Rectal smooth muscle tissue (tissue), 1 donor: ENCODE results near the gene ARL16.
A peak's percentile ranks its signal among the peaks of the same experiment; 100 is the strongest.
"Not testable (repeated sequence)": the region's sequence is repeated elsewhere in the genome, so short reads cannot be mapped to it uniquely, and the experiment has no call there.

Experiments
- H3K27ac ChIP-seq: one replicate; pipeline ENCODE4 v1.7.0; 2013; ENCODE audit warnings: low read depth, low read length, inconsistent platforms
- H3K27me3 ChIP-seq: one replicate; pipeline ENCODE4 v1.7.0; 2013; ENCODE audit warnings: low read length; ENCODE audit not compliant: control insufficient read depth, insufficient read depth
- H3K36me3 ChIP-seq: one replicate; pipeline ENCODE4 v1.7.0; 2013; ENCODE audit warnings: low read length; ENCODE audit not compliant: control insufficient read depth, insufficient read depth
- H3K4me1 ChIP-seq: one replicate; pipeline ENCODE4 v1.7.0; 2013; ENCODE audit warnings: low read length; ENCODE audit not compliant: control insufficient read depth, insufficient read depth
- H3K4me3 ChIP-seq: one replicate; pipeline ENCODE4 v1.7.0; 2013; ENCODE audit warnings: low read length
- H3K9ac ChIP-seq: one replicate; pipeline ENCODE4 v1.7.0; 2013; ENCODE audit warnings: low read length

ARL16 gene

GRCh38 chr17:81685108-81685507 lies 1.5 kb upstream of the ARL16 start:
- Histone ChIP-seq H3K36me3 (peaks cover 18% of the 10 kb centered on the region), H3K27me3 (no peaks in the 10 kb centered on the region), H3K27ac (no peak overlapping the region), H3K4me3 (peak overlapping the region; percentile 80), H3K9ac (no peak overlapping the region), H3K4me1 (peaks cover 17% of the 10 kb centered on the region)

- Histone ChIP-seq H3K9ac (peak overlapping the region; percentile 19), H3K4me3 (peak overlapping the region; percentile 80), H3K27ac (no peak overlapping the region), H3K4me1 (peaks cover 17% of the 10 kb centered on the region), H3K27me3 (no peaks in the 10 kb centered on the region), H3K36me3 (peaks cover 18% of the 10 kb centered on the region)
Observed at GRCh38 chr17:81684442-81684911, 880 bp upstream of the ARL16 start.

- H3K27ac ChIP-seq, result peak overlapping the region; percentile 83
- no peaks in the 10 kb centered on the region for H3K27me3 ChIP-seq
- H3K36me3 ChIP-seq, result peaks cover 18% of the 10 kb centered on the region
- H3K4me3 ChIP-seq, result peak overlapping the region; percentile 90
- peaks cover 17% of the 10 kb centered on the region for H3K4me1 ChIP-seq
- peak overlapping the region; percentile 95 for H3K9ac ChIP-seq
Observed at GRCh38 chr17:81683208-81683583, 401 bp downstream of the ARL16 start.

GRCh38 chr17:81682565-81683207 lies 911 bp downstream of the ARL16 start:
- peak overlapping the region; percentile 90 for H3K4me3 ChIP-seq
- no peaks in the 10 kb centered on the region for H3K27me3 ChIP-seq
- peak overlapping the region; percentile 83 for H3K27ac ChIP-seq
- no peak overlapping the region for H3K9ac ChIP-seq
- peaks cover 14% of the 10 kb centered on the region for H3K36me3 ChIP-seq
- H3K4me1 ChIP-seq, result peaks cover 17% of the 10 kb centered on the region

GRCh38 chr17:81681672-81682071 lies 1.9 kb downstream of the ARL16 start:
- no peak overlapping the region for H3K4me3 ChIP-seq
- H3K9ac ChIP-seq, result no peak overlapping the region
- no peak overlapping the region for H3K27ac ChIP-seq
- no peaks in the 10 kb centered on the region for H3K27me3 ChIP-seq
- H3K4me1 ChIP-seq, result peaks cover 17% of the 10 kb centered on the region
- peaks cover 6% of the 10 kb centered on the region for H3K36me3 ChIP-seq

GRCh38 chr17:81680150-81680549 lies 3.4 kb downstream of the ARL16 start:
- Histone ChIP-seq H3K36me3 (no peaks in the 10 kb centered on the region), H3K4me3 (no peak overlapping the region), H3K4me1 (peaks cover 12% of the 10 kb centered on the region), H3K27ac (no peak overlapping the region), H3K9ac (no peak overlapping the region), H3K27me3 (no peaks in the 10 kb centered on the region)

- H3K27ac ChIP-seq, result no peak overlapping the region
- no peaks in the 10 kb centered on the region for H3K4me1 ChIP-seq
- no peak overlapping the region for H3K9ac ChIP-seq
- no peak overlapping the region for H3K4me3 ChIP-seq
- H3K27me3 ChIP-seq, result no peaks in the 10 kb centered on the region
- peaks cover 10% of the 10 kb centered on the region for H3K36me3 ChIP-seq
Observed at GRCh38 chr17:81676906-81677305, 6.7 kb downstream of the ARL16 start.

GRCh38 chr17:81675515-81676221 lies 7.9 kb downstream of the ARL16 start:
- H3K27ac ChIP-seq, H3K27me3 ChIP-seq, H3K4me3 ChIP-seq, H3K4me1 ChIP-seq, H3K9ac ChIP-seq: not testable (repeated sequence)
- H3K36me3 ChIP-seq, result peaks cover 17% of the 10 kb centered on the region

- Histone ChIP-seq H3K27me3 (no peaks in the 10 kb centered on the region), H3K4me3 (no peak overlapping the region), H3K36me3 (peaks cover 26% of the 10 kb centered on the region), H3K9ac (no peak overlapping the region), H3K27ac (no peak overlapping the region), H3K4me1 (no peaks in the 10 kb centered on the region)
Observed at GRCh38 chr17:81673561-81674258, 9.9 kb downstream of the ARL16 start.

GRCh38 chr17:81672954-81673353 lies 10.6 kb downstream of the ARL16 start:
- H3K4me3 ChIP-seq, result no peak overlapping the region
- H3K4me1 ChIP-seq, result no peaks in the 10 kb centered on the region
- H3K27me3 ChIP-seq, result no peaks in the 10 kb centered on the region
- H3K27ac ChIP-seq, result no peak overlapping the region
- H3K9ac ChIP-seq, result no peak overlapping the region
- H3K36me3 ChIP-seq, result peaks cover 26% of the 10 kb centered on the region

- Histone ChIP-seq H3K4me1 (no peaks in the 10 kb centered on the region), H3K4me3 (no peak overlapping the region), H3K36me3 (peaks cover 26% of the 10 kb centered on the region), H3K9ac (no peak overlapping the region), H3K27me3 (no peaks in the 10 kb centered on the region), H3K27ac (no peak overlapping the region)
Observed at GRCh38 chr17:81672504-81672903, 11.1 kb downstream of the ARL16 start.

- no peak overlapping the region for H3K27ac ChIP-seq
- peaks cover 24% of the 10 kb centered on the region for H3K36me3 ChIP-seq
- H3K27me3 ChIP-seq, result no peaks in the 10 kb centered on the region
- H3K4me1 ChIP-seq, result peaks cover 8% of the 10 kb centered on the region
- no peak overlapping the region for H3K4me3 ChIP-seq
- H3K9ac ChIP-seq, result no peak overlapping the region
Observed at GRCh38 chr17:81667754-81668153, 15.8 kb downstream of the ARL16 start.
